Dedifferentiated amniotic fluid mesenchymal stem cell (primary cell): ENCODE results near the gene PIF1.

Source experiments
- DNase-seq: peaks from one replicate; pipeline ENCODE4 v3.0.0-alpha.2; 2016; ENCODE audit errors: extremely low spot score

The PIF1 gene

GRCh38 chr15:64775551-64776401 lies 49.7 kb downstream of the PIF1 start, which contains the start of gene RBPMS2:
Gene RBPMS2, minus strand, starts transcription at chr15:64775589. Its CDS starts 270 bp downstream, at chr15:64775319.
- DNase-seq: no peak

GRCh38 chr15:64774629-64775493 lies 50.6 kb downstream of the PIF1 start:
- DNase-seq: no peak

DNA sequence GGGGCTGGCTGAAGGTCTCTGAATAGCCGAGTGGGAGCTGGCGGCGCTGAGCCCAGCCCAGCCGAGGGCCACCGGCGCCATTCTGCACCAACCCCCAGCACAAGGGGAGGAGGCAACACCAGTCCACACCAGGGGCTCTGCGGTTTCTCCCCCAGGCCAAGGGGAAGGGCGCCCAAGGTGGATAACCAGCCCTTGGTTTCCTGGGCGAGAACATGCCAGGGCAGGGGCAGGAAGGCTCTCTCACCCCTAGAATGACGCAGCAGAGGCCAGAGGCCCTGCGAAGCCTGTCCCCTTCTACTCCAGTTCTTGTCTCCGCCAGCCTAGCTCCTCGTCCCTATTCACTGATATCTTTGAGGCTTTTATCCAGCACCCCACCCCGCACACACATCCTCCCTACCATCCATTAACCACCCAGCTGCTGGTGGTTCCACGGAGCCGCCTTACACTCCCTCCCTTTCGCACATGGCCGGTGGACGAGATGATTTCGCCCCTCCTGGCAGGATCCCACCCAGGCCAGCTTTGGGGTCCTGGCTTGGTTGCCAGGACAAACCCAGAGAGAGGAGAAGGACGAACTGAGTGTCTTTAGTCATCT lies 51.3 kb downstream of the PIF1 start:
- DNase-seq: no peak

- no peak for DNase-seq
Measured at GRCh38 chr15:64773606-64774005, 51.8 kb downstream of the PIF1 start.

DNA sequence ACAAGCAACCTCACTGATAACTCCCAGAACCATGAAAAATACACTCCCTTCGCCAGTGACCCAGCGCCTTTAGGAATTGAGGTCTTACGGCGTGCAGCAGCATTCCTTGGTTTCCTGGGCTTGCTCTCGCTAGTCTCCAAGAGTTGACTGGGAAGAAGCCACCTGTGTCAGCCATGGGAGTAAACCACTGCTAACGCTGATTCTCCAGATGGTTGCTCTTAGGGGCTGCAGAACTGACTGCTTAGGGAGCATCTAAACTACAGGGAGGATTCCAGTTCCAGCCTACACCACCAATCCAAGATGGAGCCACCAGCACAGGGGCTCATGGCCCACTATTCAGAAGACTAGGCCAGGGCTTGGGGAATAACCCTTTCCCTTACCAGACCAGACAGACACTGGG lies 52.5 kb downstream of the PIF1 start:
- no peak for DNase-seq

DNA sequence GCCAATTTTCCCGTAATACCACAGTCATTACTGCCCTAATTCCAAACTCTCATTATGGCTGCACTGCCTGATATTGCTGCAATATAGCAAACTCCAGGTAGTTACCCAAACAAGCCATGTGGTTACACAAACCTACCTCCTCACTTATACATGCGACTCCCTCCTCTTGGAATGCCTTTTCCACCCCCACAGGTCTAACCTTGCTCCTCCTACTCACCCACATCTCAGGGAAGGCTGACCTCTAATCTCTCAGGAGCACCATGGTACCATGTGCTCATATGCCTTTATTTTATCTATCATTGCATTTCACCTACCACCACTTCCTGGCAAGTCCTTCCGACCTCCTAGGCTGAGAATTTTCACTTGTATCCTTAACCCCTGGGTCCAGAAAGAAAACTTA lies 53.0 kb downstream of the PIF1 start:
- DNase-seq: no peak

GRCh38 chr15:64770626-64771025 lies 54.8 kb downstream of the PIF1 start:
- no peak for DNase-seq

- no peak for DNase-seq
Measured at GRCh38 chr15:64767203-64767602, 58.2 kb downstream of the PIF1 start.

GRCh38 chr15:64766058-64766457 lies 59.4 kb downstream of the PIF1 start:
- DNase-seq: no peak
